HL-60 (cell line): ENCODE data around the gene DNM3.

Experiments used
- DNase-seq, 2 experiments: peaks; one replicate each; pipeline ENCODE4 v3.0.0-alpha.2; 2010 to 2020; ENCODE audit warnings: low read depth in 1 of 2, low spot score in 1 of 2
- H3K27ac ChIP-seq: fragments of 250-450 bp; sonication (Bioruptor Pico); replicated peaks from 2 replicates; pipeline ENCODE4 v1.5.1; 2020; ENCODE audit warnings: mild to moderate bottlenecking, moderate library complexity
- H3K27me3 ChIP-seq: fragments of 250-450 bp; sonication (Bioruptor Pico); 2 replicates; pipeline ENCODE4 v1.5.1; 2021; ENCODE audit warnings: mild to moderate bottlenecking, moderate library complexity; ENCODE audit not compliant: insufficient read depth, poor library complexity, severe bottlenecking
- H3K4me3 ChIP-seq: replicated peaks from 2 replicates; pipeline ENCODE4 v1.5.1; 2011; ENCODE audit warnings: mild to moderate bottlenecking, control low read depth, low read length; ENCODE audit not compliant: insufficient read depth
- GABPA ChIP-seq: IDR thresholded peaks from 2 replicates; pipeline ENCODE4 v1.6.1; 2012; ENCODE audit warnings: low read depth
- POLR2AphosphoS5 ChIP-seq: IDR thresholded peaks from 2 replicates; pipeline ENCODE4 v1.6.1; 2012; ENCODE audit warnings: low read depth
- SPI1 ChIP-seq: IDR thresholded peaks from 2 replicates; pipeline ENCODE4 v1.6.1; 2012; ENCODE audit warnings: low read depth, mild to moderate bottlenecking, borderline replicate concordance
- TF ChIP-seq, protein P1 (sequence below): IDR thresholded peaks from one replicate; pipeline ENCODE4 v1.5.1; 2011; ENCODE audit warnings: low read length, control low read depth, inconsistent platforms; ENCODE audit not compliant: insufficient read depth
- TF ChIP-seq, protein P2 (sequence below): IDR thresholded peaks from 2 replicates; pipeline ENCODE4 v1.6.1; 2012; ENCODE audit warnings: low read depth; ENCODE audit not compliant: insufficient replicate concordance

DNM3 gene

DNA sequence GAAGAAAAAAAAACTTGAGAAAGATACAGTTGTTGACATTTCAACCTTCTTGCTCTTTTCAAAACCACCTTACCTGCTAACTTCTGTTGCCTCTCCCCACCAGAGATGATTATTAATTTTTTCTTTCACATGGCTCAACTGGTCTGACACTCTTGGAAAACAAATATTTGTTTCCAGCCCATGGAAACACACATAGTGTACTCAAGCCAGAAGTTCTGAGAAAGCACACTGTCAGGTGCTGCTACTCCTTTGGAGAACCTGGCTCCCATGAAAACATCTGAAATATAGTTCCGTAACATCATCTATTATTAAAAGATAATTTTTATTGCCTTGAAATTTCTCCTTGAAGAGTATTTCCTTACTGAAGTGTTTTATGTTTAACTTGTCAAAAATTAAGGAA is 434.2 kb downstream of the DNM3 start:
- DNase-seq, result no peak
- Histone ChIP-seq H3K4me3 (no peak overlapping the region), H3K27ac (no peak overlapping the region), H3K27me3 (no peaks in the 10 kb centered on the region)
- no peak for TF ChIP-seq GABPA

DNA sequence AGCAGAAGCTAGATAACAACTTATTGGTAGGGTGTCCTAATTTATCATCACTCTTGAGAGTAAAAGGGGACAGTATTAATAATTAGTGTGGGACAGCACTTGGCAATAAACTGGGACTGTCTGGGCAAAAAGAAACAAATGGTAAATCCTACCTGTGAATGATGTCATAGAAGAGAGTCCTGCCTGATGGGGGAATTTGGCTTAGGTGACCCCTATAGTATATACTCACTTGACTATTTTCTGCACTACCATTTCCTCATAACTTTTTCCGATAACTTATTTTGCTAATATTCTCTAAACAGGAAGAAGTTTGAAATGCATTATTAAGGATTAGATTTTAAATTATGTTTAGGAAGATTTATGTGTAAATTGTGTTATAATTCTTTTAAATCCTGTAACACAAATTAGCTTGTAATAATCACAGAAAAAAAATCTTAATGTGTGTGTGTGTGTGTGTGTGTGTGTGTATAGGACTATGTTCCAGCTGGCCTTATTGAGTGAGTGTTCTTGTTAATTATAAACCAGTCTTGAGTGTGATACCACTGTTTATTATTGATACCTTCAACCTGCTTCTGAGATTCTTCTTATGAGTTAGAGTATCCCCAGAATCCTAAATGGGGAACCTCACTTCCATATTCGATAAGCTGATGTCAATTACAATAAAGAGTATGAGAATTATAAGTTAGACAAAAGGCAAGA is 435.0 kb downstream of the DNM3 start:
- TF ChIP-seq, protein P1, sequence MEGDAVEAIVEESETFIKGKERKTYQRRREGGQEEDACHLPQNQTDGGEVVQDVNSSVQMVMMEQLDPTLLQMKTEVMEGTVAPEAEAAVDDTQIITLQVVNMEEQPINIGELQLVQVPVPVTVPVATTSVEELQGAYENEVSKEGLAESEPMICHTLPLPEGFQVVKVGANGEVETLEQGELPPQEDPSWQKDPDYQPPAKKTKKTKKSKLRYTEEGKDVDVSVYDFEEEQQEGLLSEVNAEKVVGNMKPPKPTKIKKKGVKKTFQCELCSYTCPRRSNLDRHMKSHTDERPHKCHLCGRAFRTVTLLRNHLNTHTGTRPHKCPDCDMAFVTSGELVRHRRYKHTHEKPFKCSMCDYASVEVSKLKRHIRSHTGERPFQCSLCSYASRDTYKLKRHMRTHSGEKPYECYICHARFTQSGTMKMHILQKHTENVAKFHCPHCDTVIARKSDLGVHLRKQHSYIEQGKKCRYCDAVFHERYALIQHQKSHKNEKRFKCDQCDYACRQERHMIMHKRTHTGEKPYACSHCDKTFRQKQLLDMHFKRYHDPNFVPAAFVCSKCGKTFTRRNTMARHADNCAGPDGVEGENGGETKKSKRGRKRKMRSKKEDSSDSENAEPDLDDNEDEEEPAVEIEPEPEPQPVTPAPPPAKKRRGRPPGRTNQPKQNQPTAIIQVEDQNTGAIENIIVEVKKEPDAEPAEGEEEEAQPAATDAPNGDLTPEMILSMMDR, result no peak
- no peak for TF ChIP-seq SPI1
- no peak for TF ChIP-seq POLR2AphosphoS5
- TF ChIP-seq, protein P2, sequence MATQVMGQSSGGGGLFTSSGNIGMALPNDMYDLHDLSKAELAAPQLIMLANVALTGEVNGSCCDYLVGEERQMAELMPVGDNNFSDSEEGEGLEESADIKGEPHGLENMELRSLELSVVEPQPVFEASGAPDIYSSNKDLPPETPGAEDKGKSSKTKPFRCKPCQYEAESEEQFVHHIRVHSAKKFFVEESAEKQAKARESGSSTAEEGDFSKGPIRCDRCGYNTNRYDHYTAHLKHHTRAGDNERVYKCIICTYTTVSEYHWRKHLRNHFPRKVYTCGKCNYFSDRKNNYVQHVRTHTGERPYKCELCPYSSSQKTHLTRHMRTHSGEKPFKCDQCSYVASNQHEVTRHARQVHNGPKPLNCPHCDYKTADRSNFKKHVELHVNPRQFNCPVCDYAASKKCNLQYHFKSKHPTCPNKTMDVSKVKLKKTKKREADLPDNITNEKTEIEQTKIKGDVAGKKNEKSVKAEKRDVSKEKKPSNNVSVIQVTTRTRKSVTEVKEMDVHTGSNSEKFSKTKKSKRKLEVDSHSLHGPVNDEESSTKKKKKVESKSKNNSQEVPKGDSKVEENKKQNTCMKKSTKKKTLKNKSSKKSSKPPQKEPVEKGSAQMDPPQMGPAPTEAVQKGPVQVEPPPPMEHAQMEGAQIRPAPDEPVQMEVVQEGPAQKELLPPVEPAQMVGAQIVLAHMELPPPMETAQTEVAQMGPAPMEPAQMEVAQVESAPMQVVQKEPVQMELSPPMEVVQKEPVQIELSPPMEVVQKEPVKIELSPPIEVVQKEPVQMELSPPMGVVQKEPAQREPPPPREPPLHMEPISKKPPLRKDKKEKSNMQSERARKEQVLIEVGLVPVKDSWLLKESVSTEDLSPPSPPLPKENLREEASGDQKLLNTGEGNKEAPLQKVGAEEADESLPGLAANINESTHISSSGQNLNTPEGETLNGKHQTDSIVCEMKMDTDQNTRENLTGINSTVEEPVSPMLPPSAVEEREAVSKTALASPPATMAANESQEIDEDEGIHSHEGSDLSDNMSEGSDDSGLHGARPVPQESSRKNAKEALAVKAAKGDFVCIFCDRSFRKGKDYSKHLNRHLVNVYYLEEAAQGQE, result no peak
- no peak for TF ChIP-seq GABPA

DNA sequence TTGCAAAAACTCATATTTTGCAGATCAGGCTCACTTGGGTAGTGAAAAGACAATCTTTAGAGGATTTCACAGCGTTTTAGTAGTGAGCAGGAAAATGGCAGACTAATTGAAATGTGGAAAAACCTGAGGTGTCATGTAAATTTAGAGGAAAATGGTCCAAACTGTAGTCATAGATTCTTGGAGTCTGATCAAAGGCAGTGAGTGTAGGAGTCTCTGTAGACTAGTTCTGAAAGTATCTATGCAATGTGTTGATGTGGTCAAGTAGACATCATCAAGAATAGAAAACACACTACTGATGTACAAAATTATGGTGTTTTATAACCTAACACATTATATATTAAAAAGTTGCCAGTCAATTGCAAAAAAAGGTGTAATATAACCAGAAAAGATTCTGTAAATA is 436.0 kb downstream of the DNM3 start:
- Histone ChIP-seq H3K4me3 (no peak overlapping the region), H3K27me3 (no peaks in the 10 kb centered on the region), H3K27ac (no peak overlapping the region)
- no peak for DNase-seq
- TF ChIP-seq, protein P1, result no peak
- TF ChIP-seq, protein P2, result no peak
- TF ChIP-seq POLR2AphosphoS5 (no peak), GABPA (no peak)

More for the DNA sequence above, 435.0 kb downstream of the DNM3 start:
- Histone ChIP-seq H3K27ac (no peak overlapping the region), H3K27me3 (no peaks in the 10 kb centered on the region), H3K4me3 (no peak overlapping the region)
- no peak for DNase-seq

GRCh38 chr1:172277989-172278388 is 436.7 kb downstream of the DNM3 start:
- DNase-seq, result no peak
- TF ChIP-seq, protein P2, result no peak
- no peak for TF ChIP-seq POLR2AphosphoS5
- TF ChIP-seq GABPA, result no peak
- TF ChIP-seq, protein P1, result no peak
- H3K4me3 ChIP-seq, result no peak overlapping the region
- H3K27ac ChIP-seq, result no peak overlapping the region
- no peaks in the 10 kb centered on the region for H3K27me3 ChIP-seq
